NCI-H2029 treated with DMSO at 0.1 percent for 48 hours (cell line): ENCODE measurements around the gene DPPA3.
"Not testable (repeated sequence)": the region's sequence is repeated elsewhere in the genome, so short reads cannot be mapped to it uniquely, and the experiment has no call there.

Experiments used
- DNase-seq: peaks from one replicate; lab custom pipeline; 2025; lab: John Stamatoyannopoulos, UW

Gene DPPA3

GRCh38 chr12:7730984-7731383 is 19.8 kb downstream of the DPPA3 start:
- DNase-seq: not testable (repeated sequence)

GRCh38 chr12:7731486-7731885 is 20.3 kb downstream of the DPPA3 start:
- no peak for DNase-seq

GRCh38 chr12:7732993-7733392 is 21.8 kb downstream of the DPPA3 start:
- DNase-seq: no peak

GRCh38 chr12:7747246-7747645 is 36.0 kb downstream of the DPPA3 start, which contains the start of gene CLEC4C:
Gene CLEC4C (minus strand): TSS chr12:7747375. CDS start chr12:7747348, 27 bp downstream.
- DNase-seq: no peak

- DNase-seq: no peak
Observed at GRCh38 chr12:7748852-7749251, 37.6 kb downstream of the DPPA3 start.

- no peak for DNase-seq
Observed at GRCh38 chr12:7749442-7749841, 38.2 kb downstream of the DPPA3 start.

- DNase-seq: no peak
Observed at GRCh38 chr12:7750350-7750749, 39.1 kb downstream of the DPPA3 start.

GRCh38 chr12:7751394-7751793 is 40.2 kb downstream of the DPPA3 start:
- DNase-seq: no peak

- DNase-seq: not testable (repeated sequence)
Observed at GRCh38 chr12:7751941-7752922, 41.0 kb downstream of the DPPA3 start.

- not testable (repeated sequence) for DNase-seq
Observed at GRCh38 chr12:7755668-7756067, 44.4 kb downstream of the DPPA3 start.

- DNase-seq: no peak
Observed at GRCh38 chr12:7756993-7757392, 45.8 kb downstream of the DPPA3 start.

- no peak for DNase-seq
Observed at GRCh38 chr12:7758766-7759140, 47.5 kb downstream of the DPPA3 start.
